ENCODE data around the gene PTPRD.

DNA sequence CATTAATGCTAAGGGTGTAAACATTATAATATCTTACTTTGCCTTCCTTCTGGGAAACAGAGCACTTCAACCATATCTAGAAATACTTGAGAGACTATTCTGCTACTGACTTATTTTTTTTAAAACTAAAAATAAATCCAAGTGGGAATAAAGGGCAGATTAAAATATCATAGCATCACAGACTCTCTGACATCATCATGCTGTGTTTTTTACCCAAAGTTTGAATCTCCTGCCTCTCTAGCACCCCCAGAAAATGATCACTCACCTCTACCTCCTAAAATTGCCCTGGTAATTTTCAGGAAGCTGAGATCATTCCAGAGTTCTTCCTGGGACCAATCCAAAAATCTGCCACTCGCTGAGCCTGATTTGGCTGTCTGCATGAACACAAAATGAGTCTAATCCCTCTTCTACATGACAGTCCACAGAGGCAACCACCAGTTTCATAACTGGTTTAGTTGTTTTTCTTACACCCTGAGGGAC is 1999.4 kb downstream of the PTPRD start:
- TF ChIP-seq, protein P1, sequence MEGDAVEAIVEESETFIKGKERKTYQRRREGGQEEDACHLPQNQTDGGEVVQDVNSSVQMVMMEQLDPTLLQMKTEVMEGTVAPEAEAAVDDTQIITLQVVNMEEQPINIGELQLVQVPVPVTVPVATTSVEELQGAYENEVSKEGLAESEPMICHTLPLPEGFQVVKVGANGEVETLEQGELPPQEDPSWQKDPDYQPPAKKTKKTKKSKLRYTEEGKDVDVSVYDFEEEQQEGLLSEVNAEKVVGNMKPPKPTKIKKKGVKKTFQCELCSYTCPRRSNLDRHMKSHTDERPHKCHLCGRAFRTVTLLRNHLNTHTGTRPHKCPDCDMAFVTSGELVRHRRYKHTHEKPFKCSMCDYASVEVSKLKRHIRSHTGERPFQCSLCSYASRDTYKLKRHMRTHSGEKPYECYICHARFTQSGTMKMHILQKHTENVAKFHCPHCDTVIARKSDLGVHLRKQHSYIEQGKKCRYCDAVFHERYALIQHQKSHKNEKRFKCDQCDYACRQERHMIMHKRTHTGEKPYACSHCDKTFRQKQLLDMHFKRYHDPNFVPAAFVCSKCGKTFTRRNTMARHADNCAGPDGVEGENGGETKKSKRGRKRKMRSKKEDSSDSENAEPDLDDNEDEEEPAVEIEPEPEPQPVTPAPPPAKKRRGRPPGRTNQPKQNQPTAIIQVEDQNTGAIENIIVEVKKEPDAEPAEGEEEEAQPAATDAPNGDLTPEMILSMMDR (conservative IDR thresholded peaks at IDR 0.05 in 1 of 2, IDR thresholded peaks at IDR 0.05 in 1 of 2; ENCODE audit: low read depth in 1 of 2, low read length in 2 of 2), result no peak
- TF ChIP-seq EZH2 (IDR thresholded peaks at IDR 0.05; ENCODE audit: low read length, missing control alignments), result no peak

Measured in fibroblast of lung (primary cell).